IMR-90 (cell line): ENCODE results near the gene PID1.

Experiments used
- BHLHE40 ChIP-seq: fragments of 150-350 bp; IDR thresholded peaks from 2 replicates; pipeline ENCODE4 v1.6.1; 2016; ENCODE audit warnings: mild to moderate bottlenecking, low read depth, low read length
- CEBPB ChIP-seq: IDR thresholded peaks from 2 replicates; pipeline ENCODE4 v1.6.1; 2012; ENCODE audit warnings: low read depth, low read length, improper control_type of control experiment
- FOS ChIP-seq: fragments of 150-350 bp; IDR thresholded peaks from 2 replicates; pipeline ENCODE4 v1.6.1; 2016; ENCODE audit warnings: low read depth, low read length
- RCOR1 ChIP-seq: IDR thresholded peaks from 2 replicates; pipeline ENCODE4 v1.6.1; 2012; ENCODE audit warnings: mild to moderate bottlenecking, low read length, improper control_type of control experiment; ENCODE audit not compliant: insufficient replicate concordance
- TF ChIP-seq, protein P1 (sequence below): conservative IDR thresholded peaks from 2 replicates; pipeline ENCODE4 v1.5.1; 2012; ENCODE audit warnings: mild to moderate bottlenecking, low read depth, low read length, improper control_type of control experiment
- TF ChIP-seq, protein P2 (sequence below): fragments of 150-350 bp; IDR thresholded peaks from 2 replicates; pipeline ENCODE4 v1.6.1; 2017; ENCODE audit warnings: mild to moderate bottlenecking, antibody characterized with exemption, low read length, low read depth

DNA sequence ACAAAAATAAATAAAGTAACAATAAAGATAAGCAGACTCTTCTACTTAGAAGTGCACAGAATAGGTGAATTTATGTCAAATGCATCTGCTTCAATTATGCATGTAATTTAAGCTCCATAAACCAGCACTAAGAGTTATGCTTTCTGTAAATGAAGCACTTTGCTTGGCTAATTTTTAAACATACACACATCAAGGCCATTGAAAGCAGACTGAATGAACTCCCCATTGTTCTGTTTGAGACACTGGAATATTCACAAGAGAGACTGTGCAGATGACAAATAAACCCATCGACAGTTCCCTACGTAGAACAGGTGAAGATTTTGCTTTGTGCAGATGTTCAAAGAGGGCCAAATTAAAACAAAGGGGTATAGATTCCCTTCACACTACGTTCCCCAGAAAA lies 133.4 kb downstream of the PID1 start:
- TF ChIP-seq, protein P1, sequence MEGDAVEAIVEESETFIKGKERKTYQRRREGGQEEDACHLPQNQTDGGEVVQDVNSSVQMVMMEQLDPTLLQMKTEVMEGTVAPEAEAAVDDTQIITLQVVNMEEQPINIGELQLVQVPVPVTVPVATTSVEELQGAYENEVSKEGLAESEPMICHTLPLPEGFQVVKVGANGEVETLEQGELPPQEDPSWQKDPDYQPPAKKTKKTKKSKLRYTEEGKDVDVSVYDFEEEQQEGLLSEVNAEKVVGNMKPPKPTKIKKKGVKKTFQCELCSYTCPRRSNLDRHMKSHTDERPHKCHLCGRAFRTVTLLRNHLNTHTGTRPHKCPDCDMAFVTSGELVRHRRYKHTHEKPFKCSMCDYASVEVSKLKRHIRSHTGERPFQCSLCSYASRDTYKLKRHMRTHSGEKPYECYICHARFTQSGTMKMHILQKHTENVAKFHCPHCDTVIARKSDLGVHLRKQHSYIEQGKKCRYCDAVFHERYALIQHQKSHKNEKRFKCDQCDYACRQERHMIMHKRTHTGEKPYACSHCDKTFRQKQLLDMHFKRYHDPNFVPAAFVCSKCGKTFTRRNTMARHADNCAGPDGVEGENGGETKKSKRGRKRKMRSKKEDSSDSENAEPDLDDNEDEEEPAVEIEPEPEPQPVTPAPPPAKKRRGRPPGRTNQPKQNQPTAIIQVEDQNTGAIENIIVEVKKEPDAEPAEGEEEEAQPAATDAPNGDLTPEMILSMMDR = no peak
- TF ChIP-seq, protein P2, sequence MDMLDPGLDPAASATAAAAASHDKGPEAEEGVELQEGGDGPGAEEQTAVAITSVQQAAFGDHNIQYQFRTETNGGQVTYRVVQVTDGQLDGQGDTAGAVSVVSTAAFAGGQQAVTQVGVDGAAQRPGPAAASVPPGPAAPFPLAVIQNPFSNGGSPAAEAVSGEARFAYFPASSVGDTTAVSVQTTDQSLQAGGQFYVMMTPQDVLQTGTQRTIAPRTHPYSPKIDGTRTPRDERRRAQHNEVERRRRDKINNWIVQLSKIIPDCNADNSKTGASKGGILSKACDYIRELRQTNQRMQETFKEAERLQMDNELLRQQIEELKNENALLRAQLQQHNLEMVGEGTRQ = no peak
- TF ChIP-seq CEBPB = no peak
- no peak for TF ChIP-seq BHLHE40
- no peak for TF ChIP-seq RCOR1
- TF ChIP-seq FOS = no peak
